Subcutaneous adipose tissue (tissue), 4 donors: ENCODE measurements around the gene HCRT. TPM values are rescaled to one million over a fixed set of nuclear protein-coding genes. Genes with fewer than 3 reads are reported as not detected.

Experiments
- CTCF ChIP-seq: fragments of 450-650 bp; IDR thresholded peaks from one replicate; pipeline ENCODE4 v1.5.1; 2016; ENCODE audit warnings: low read depth, mild to moderate bottlenecking, control low read depth, antibody characterized with exemption, moderate library complexity
- total RNA-seq, 4 donors: library from RNA; depleted of rRNA; stranded (reverse); fragments of >200 nt; gene quantifications; one replicate each; pipeline ENCODE4 v1.1.0, GENCODE V29; 2016

Gene HCRT
- total RNA-seq, 4 donors from 2014 or later = not detected

DNA sequence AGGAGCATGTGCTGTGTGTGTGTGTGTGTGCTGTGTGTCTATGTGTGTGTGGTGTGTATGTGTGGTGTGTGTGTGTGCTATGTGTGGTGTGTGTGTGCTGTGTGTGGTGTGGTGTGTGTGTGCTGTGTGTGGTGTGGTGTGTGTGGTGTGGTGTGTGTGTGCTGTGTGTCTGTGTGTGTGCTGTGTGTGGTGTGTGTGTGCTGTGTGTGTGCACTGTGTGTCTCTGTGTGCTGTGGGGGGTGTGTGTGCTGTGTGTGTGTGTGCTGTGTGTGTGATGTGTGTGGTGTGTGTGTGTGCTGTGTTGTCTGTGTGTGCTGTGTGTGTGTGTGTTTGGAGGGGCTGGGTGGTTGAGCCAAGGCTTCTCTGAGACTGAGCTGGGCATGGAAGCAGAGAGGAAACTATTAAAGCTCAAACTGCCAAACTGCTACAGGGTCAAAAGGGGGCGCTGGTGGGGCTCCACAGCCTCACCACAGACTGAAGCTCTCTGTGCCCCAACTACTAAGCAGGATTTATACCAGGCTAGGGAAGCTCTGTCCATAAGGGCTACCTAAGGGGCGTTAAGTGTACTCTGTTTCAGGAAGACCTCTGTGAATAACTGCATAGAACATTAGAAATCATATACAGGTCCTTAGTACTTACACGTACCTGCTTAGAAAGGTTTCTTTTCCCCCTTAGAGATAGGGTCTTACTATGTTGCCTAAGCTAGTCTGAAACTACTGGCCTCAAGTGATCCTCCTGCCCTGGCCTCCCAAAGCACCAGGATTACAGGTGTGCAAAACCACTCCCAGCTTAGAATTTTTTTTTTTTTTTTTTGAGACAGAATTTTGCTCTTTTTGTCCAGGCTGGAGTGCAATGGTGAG, 36.9 kb upstream of the HCRT start:
- TF ChIP-seq CTCF = no peak

- TF ChIP-seq CTCF = no peak
Observed at GRCh38 chr17:42214156-42214555, 28.9 kb upstream of the HCRT start.

- no peak for TF ChIP-seq CTCF
Observed at GRCh38 chr17:42212382-42212781, 27.1 kb upstream of the HCRT start.

- no peak for TF ChIP-seq CTCF
Observed at GRCh38 chr17:42210046-42210445, 24.8 kb upstream of the HCRT start.

- no peak for TF ChIP-seq CTCF
Observed at GRCh38 chr17:42203354-42203753, 18.1 kb upstream of the HCRT start.

GRCh38 chr17:42202696-42203095, 17.4 kb upstream of the HCRT start:
- TF ChIP-seq CTCF = no peak

GRCh38 chr17:42202159-42202558, 16.9 kb upstream of the HCRT start:
- TF ChIP-seq CTCF = no peak
